Endothelial cell of umbilical vein (primary cell): ENCODE data around the gene NUDT5. TPM values are rescaled to one million over a fixed set of nuclear protein-coding genes. Genes with fewer than 3 reads are reported as not detected.

Experiments
- BruUV-seq: library from RNA; stranded (reverse); fragments of 400-500 nt; replicated peaks from 2 replicates; lab custom pipeline; 2021; lab: Mats Ljungman, UMichigan
- CTCF ChIA-PET: fragments of 300-600, 350-600 bp; sonication (Branson Sonifier 250); formaldehyde crosslinking; loops from one replicate; lab custom pipeline; 2021; ENCODE audit warnings: antibody characterized with exemption, inconsistent platforms; lab: Charles Lee
- POLR2A ChIA-PET: fragments of 300-600, 350-600 bp; sonication (Branson Sonifier 250); formaldehyde crosslinking; loops from one replicate; lab custom pipeline; 2021; ENCODE audit warnings: antibody characterized with exemption, inconsistent platforms; lab: Charles Lee
- DNase-seq: peaks from one replicate; pipeline ENCODE4 v3.0.0-alpha.2; 2011; ENCODE audit warnings: low read depth, low spot score
- FAIRE-seq: peaks from 2 replicates; lab custom pipeline; 2011; peaks lifted over from hg19 to GRCh38; lab: Jason Lieb, UNC
- H2AFZ ChIP-seq: 2 replicates; pipeline ENCODE4 v1.6.0; 2012; ENCODE audit warnings: low read depth, low read length, control low read depth, inconsistent platforms
- H3K27ac ChIP-seq: 2 replicates; pipeline ENCODE4 v1.5.1; 2011; ENCODE audit warnings: low read depth, mild to moderate bottlenecking, control low read depth, low read length, moderate library complexity; ENCODE audit not compliant: insufficient read depth
- H3K27me3 ChIP-seq, 2 experiments: 2 replicates each; pipeline versions ENCODE4 v1.6.0 to v1.6.1; 2011; ENCODE audit warnings: low read length in 2 of 2, mixed read lengths in 1 of 2; ENCODE audit not compliant: control insufficient read depth in 2 of 2, insufficient read depth in 2 of 2
- H3K36me3 ChIP-seq, 2 experiments: 2 replicates in 1 of 2; 3 replicates in 1 of 2; pipeline ENCODE4 v1.5.1; 2011; ENCODE audit warnings: low read length in 2 of 2, mild to moderate bottlenecking in 1 of 2, moderate library complexity in 1 of 2; ENCODE audit not compliant: control insufficient read depth in 2 of 2, insufficient read depth in 2 of 2; ENCODE audit errors: extremely low read depth in 1 of 2
- H3K4me1 ChIP-seq: 3 replicates; pipeline ENCODE4 v1.5.1; 2011; ENCODE audit warnings: mild to moderate bottlenecking, low read length; ENCODE audit not compliant: control insufficient read depth, insufficient read depth; ENCODE audit errors: extremely low read depth
- H3K4me2 ChIP-seq: 2 replicates; pipeline ENCODE4 v1.6.1; 2011; ENCODE audit warnings: low read length, control low read depth, mixed read lengths; ENCODE audit not compliant: insufficient read depth
- H3K4me3 ChIP-seq, 3 experiments: fragments of 200-600 bp in 1 of 3; sonication (generic), shearing (Covaris generic) in 1 of 3; replicated peaks in 1 of 3; 2 replicates each; pipeline ENCODE4 v1.5.1; 2011 to 2016; ENCODE audit warnings: control low read depth in 3 of 3, low read length in 3 of 3, mild to moderate bottlenecking in 2 of 3, inconsistent platforms in 1 of 3, low read depth in 1 of 3, moderate library complexity in 1 of 3; ENCODE audit not compliant: insufficient read depth in 1 of 3
- H3K79me2 ChIP-seq: 2 replicates; pipeline ENCODE4 v1.6.0; 2012; ENCODE audit warnings: low read length, inconsistent platforms; ENCODE audit not compliant: control insufficient read depth, insufficient read depth
- H3K9ac ChIP-seq: replicated peaks from 2 replicates; pipeline ENCODE3; 2011; ENCODE audit warnings: low read length, control low read depth; ENCODE audit not compliant: insufficient read depth; ENCODE audit errors: extremely low read depth
- H3K9me1 ChIP-seq: replicated peaks from 3 replicates; pipeline ENCODE4 v1.6.0; 2011; ENCODE audit warnings: mild to moderate bottlenecking, low read length; ENCODE audit not compliant: control insufficient read depth, insufficient read depth; ENCODE audit errors: extremely low read depth
- H3K9me3 ChIP-seq: replicated peaks from 2 replicates; pipeline ENCODE4 v1.5.1; 2012; ENCODE audit warnings: low read length, inconsistent platforms; ENCODE audit not compliant: control insufficient read depth, insufficient read depth
- H4K20me1 ChIP-seq: replicated peaks from 2 replicates; pipeline ENCODE3; 2011; ENCODE audit warnings: mild to moderate bottlenecking, low read length; ENCODE audit not compliant: control insufficient read depth, insufficient read depth; ENCODE audit errors: extremely low read depth
- EZH2 ChIP-seq: IDR thresholded peaks from 2 replicates; pipeline ENCODE4 v1.6.1; 2012; ENCODE audit warnings: borderline replicate concordance, low read depth, mild to moderate bottlenecking, moderate library complexity, low read length, inconsistent platforms; ENCODE audit not compliant: severe bottlenecking
- FOS ChIP-seq: IDR thresholded peaks from 2 replicates; pipeline ENCODE4 v1.6.1; 2011; ENCODE audit warnings: mild to moderate bottlenecking, low read length, moderate library complexity, borderline replicate concordance; ENCODE audit not compliant: insufficient read depth
- GATA2 ChIP-seq: IDR thresholded peaks from 2 replicates; pipeline ENCODE4 v1.7.0; 2011; ENCODE audit warnings: low read depth, mild to moderate bottlenecking, moderate library complexity, mixed read lengths, low read length; ENCODE audit not compliant: insufficient read length, insufficient read depth
- JUN ChIP-seq: IDR thresholded peaks from 2 replicates; pipeline ENCODE4 v1.6.1; 2011; ENCODE audit warnings: borderline replicate concordance, low read depth; ENCODE audit not compliant: insufficient read length, insufficient read depth
- MAX ChIP-seq: IDR thresholded peaks from 2 replicates; pipeline ENCODE4 v1.6.1; 2011; ENCODE audit not compliant: insufficient read depth, insufficient read length
- MYC ChIP-seq: IDR thresholded peaks from one replicate; pipeline ENCODE4 v1.6.1; 2011; ENCODE audit warnings: mild to moderate bottlenecking, low read depth, low read length
- POLR2A ChIP-seq: IDR thresholded peaks from 2 replicates; pipeline ENCODE4 v1.6.1; 2012; ENCODE audit warnings: low read depth, mild to moderate bottlenecking, control low read depth, low read length
- POLR2AphosphoS5 ChIP-seq: IDR thresholded peaks from 2 replicates; pipeline ENCODE4 v1.6.1; 2012; ENCODE audit warnings: low read depth, mild to moderate bottlenecking, control low read depth, low read length, moderate library complexity; ENCODE audit not compliant: insufficient read depth
- dilution Hi-C: fragments of 300-500 bp; cut with MboI; formaldehyde crosslinking; loops from one replicate; pipeline ENCODE4 v1.15.0; 2019; ENCODE audit warnings: low sequenced_read_pairs; ENCODE audit not compliant: extremely low pct_ligation_motif_present
- intact Hi-C: fragments of 100-400 bp; cut with micrococcal nuclease; formaldehyde crosslinking; loops from one replicate; pipeline ENCODE4 v1.10.0; 2022
- polyA plus RNA-seq, 4 experiments: library from polyadenylated mRNA; depleted of rRNA in 3 of 4; stranded (reverse) in 3 of 4; unstranded in 1 of 4; fragments of >200 nt; gene quantifications; 2 replicates each; pipeline versions ENCODE4 v1.2.1 to v1.2.3, GENCODE V29; 2011 to 2012; ENCODE audit warnings: missing spikeins in 1 of 4
- total RNA-seq: library from RNA; stranded (reverse); gene quantifications from 2 replicates; pipeline ENCODE4 v1.2.3, GENCODE V29; 2021
- TF ChIP-seq, protein P1 (sequence below), 2 donors: IDR thresholded peaks; 1 replicate in 1 of 2; 2 replicates in 1 of 2; pipeline ENCODE4 v1.5.1; 2011; ENCODE audit warnings: low read length in 2 of 2, mild to moderate bottlenecking in 2 of 2, moderate library complexity in 2 of 2, control low read depth in 1 of 2, inconsistent platforms in 1 of 2, low read depth in 1 of 2; ENCODE audit not compliant: insufficient read depth in 1 of 2; ENCODE audit errors: extremely low read depth in 1 of 2

Gene NUDT5
- total and polyA plus RNA-seq, 2 donors (not counting 3 experiments of a cell fraction or from before 2014, with no cell fraction given) = 81.8 to 87.8 TPM

- H3K79me2 ChIP-seq = peaks cover 90% of the 10 kb centered on the region
- H3K9me3 ChIP-seq = no peaks in the 10 kb centered on the region
- FAIRE-seq = no peak
- DNase-seq = no peak
- BruUV-seq = no TSS peak
- no peaks in the 10 kb centered on the region for H3K9me1 ChIP-seq
- H3K27ac ChIP-seq = no peak overlapping the region
- H3K4me2 ChIP-seq = no peak overlapping the region
- H3K9ac ChIP-seq = no peak overlapping the region
- no peaks in the 10 kb centered on the region for H3K27me3 ChIP-seq
- H3K4me1 ChIP-seq = peaks cover 4% of the 10 kb centered on the region
- intact Hi-C loops = no loop called here
- TF ChIP-seq MYC (no peak), MAX (no peak), JUN (no peak), POLR2A (no peak), POLR2AphosphoS5 (no peak)
- POLR2A ChIA-PET = no interaction called here
- dilution Hi-C loops = no loop called here
- no peaks in the 10 kb centered on the region for H4K20me1 ChIP-seq
- H2AFZ ChIP-seq = no peak overlapping the region
- CTCF ChIA-PET = no interaction called here
- no peak overlapping the region for H3K4me3 ChIP-seq
- peaks cover 6 to 14% of the 10 kb centered on the region in 2 experiments for H3K36me3 ChIP-seq
Observed at GRCh38 chr10:12201543-12201942, 5.9 kb upstream of the NUDT5 start.

DNA sequence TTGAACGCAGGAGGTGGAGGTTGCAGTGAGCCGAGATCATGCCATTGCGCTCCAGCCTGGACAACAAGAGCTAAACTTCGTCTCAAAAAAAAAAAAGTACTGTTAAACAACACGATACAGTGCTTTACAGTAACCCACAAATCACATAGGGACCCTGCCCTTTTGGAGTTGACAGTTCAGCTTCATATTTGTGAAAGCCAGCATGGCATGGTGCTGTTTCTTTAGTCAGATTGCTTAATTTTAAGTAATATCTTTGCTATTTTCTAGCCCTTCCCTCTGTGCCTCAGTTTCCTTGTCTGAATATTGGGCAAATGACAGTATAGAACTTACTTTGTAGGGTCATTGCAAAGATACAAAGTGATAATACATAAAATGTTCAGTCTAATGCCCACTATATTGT lies 5.2 kb upstream of the NUDT5 start:
- intact Hi-C loops = no loop called here
- dilution Hi-C loops = no loop called here
- Histone ChIP-seq H3K9me1 (no peaks in the 10 kb centered on the region), H3K79me2 (peaks cover 88% of the 10 kb centered on the region), H3K36me3 (peaks cover 6 to 14% of the 10 kb centered on the region in 2 experiments), H4K20me1 (no peaks in the 10 kb centered on the region), H3K4me1 (peaks cover 4% of the 10 kb centered on the region), H3K4me2 (no peak overlapping the region), H2AFZ (no peak overlapping the region), H3K27me3 (no peaks in the 10 kb centered on the region), H3K9me3 (no peaks in the 10 kb centered on the region), H3K27ac (no peak overlapping the region), H3K9ac (no peak overlapping the region), H3K4me3 (no peak overlapping the region)
- no peak for DNase-seq
- TF ChIP-seq GATA2 (no peak), MYC (no peak), POLR2AphosphoS5 (no peak), EZH2 (no peak), POLR2A (no peak), FOS (no peak), MAX (no peak), JUN (no peak)
- TF ChIP-seq, protein P1, sequence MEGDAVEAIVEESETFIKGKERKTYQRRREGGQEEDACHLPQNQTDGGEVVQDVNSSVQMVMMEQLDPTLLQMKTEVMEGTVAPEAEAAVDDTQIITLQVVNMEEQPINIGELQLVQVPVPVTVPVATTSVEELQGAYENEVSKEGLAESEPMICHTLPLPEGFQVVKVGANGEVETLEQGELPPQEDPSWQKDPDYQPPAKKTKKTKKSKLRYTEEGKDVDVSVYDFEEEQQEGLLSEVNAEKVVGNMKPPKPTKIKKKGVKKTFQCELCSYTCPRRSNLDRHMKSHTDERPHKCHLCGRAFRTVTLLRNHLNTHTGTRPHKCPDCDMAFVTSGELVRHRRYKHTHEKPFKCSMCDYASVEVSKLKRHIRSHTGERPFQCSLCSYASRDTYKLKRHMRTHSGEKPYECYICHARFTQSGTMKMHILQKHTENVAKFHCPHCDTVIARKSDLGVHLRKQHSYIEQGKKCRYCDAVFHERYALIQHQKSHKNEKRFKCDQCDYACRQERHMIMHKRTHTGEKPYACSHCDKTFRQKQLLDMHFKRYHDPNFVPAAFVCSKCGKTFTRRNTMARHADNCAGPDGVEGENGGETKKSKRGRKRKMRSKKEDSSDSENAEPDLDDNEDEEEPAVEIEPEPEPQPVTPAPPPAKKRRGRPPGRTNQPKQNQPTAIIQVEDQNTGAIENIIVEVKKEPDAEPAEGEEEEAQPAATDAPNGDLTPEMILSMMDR (IDR thresholded peaks at IDR 0.05; ENCODE audit: extremely low read depth in 1 of 2, insufficient read depth in 1 of 2, low read depth in 1 of 2, low read length in 2 of 2) = no peak
- no peak for FAIRE-seq
- POLR2A ChIA-PET = no interaction called here
- CTCF ChIA-PET = interaction anchor here (0.7 to 1.0 kb wide), 2 partner anchors 13 to 19 kb away, joined by 3 to 5 read pairs; no protein-coding TSS in a partner anchor
- no TSS peak for BruUV-seq
